ENCODE measurements around the gene EXTL2.

EXTL2 gene, protein sequence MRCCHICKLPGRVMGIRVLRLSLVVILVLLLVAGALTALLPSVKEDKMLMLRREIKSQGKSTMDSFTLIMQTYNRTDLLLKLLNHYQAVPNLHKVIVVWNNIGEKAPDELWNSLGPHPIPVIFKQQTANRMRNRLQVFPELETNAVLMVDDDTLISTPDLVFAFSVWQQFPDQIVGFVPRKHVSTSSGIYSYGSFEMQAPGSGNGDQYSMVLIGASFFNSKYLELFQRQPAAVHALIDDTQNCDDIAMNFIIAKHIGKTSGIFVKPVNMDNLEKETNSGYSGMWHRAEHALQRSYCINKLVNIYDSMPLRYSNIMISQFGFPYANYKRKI

DNA sequence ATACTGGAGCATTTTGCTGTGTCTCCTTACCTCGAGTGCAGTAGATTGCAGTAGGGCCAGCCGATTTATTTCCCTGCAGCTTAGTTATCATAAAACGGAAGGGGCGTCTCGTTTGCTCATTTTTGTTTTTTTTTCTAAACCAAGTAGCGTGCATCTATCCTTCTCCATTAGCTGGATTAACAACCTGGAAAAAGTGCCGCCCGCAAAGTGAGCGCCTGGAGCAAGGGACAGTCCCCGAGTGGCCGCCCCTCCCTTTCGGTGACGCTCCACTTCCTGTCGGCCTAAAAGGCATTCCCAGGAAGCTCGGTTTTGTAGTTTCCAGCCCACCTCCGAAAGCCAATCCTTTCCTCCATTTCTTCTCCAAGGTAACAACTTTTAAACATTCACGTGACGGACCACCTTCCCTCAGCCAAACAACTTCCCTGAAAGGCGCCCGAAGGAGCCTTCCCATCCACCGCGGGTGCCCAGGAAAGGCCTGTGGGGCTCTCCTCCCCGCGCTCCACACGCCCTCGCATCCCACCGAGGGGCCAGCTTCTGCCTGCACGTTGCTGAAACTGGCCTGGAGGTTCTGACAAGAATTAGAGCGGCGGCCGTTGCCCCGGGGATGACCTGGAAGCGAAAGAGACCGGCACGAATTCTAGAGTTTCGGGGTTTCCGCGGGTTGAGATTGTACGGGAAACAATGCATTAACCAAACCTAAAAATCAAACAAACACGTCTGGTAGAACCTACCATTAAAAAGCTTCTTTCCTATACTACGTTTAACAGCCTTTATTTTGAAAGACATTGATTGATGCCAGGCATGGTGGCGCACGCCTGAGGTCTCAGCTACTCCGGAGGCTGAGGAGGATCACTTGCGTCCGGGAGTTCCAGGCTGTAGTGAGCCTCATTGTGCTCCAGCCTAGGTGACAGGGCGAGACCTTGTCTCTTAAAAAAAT lies at the start of gene EXTL2:
TSS of gene EXTL2 (minus strand) at position 240 of the 937 bp plus-strand sequence. CDS start 6,085 bp downstream, outside the sequence.
- ATAC-seq, result peak; percentile 70

DNA sequence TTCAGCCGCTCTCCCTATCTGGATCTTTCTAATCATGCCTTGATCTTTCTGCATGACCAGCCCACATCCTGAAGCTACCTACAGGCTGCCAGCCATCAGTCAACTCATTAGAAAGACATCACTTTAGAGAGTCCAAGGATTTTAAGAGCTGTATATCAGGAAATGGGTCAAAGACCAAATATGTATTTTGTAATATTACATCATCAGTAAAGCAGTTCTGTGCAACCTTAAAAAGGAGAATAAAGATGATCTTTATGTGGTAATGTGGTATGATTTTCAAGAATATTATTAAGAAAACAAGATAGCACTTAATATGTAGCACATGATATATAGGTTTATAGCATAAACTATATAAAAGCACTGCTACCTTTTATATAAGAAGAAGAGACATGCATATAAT lies 48.9 kb upstream of the EXTL2 start:
- no peak for ATAC-seq
- TF ChIP-seq, protein P1, sequence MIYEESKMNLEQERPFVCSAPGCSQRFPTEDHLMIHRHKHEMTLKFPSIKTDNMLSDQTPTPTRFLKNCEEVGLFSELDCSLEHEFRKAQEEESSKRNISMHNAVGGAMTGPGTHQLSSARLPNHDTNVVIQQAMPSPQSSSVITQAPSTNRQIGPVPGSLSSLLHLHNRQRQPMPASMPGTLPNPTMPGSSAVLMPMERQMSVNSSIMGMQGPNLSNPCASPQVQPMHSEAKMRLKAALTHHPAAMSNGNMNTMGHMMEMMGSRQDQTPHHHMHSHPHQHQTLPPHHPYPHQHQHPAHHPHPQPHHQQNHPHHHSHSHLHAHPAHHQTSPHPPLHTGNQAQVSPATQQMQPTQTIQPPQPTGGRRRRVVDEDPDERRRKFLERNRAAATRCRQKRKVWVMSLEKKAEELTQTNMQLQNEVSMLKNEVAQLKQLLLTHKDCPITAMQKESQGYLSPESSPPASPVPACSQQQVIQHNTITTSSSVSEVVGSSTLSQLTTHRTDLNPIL (CRISPR knock-in tag; IDR thresholded peaks at IDR 0.05; ENCODE audit: low read depth), result no peak
- TF ChIP-seq, protein P2, sequence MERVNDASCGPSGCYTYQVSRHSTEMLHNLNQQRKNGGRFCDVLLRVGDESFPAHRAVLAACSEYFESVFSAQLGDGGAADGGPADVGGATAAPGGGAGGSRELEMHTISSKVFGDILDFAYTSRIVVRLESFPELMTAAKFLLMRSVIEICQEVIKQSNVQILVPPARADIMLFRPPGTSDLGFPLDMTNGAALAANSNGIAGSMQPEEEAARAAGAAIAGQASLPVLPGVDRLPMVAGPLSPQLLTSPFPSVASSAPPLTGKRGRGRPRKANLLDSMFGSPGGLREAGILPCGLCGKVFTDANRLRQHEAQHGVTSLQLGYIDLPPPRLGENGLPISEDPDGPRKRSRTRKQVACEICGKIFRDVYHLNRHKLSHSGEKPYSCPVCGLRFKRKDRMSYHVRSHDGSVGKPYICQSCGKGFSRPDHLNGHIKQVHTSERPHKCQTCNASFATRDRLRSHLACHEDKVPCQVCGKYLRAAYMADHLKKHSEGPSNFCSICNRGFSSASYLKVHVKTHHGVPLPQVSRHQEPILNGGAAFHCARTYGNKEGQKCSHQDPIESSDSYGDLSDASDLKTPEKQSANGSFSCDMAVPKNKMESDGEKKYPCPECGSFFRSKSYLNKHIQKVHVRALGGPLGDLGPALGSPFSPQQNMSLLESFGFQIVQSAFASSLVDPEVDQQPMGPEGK (CRISPR knock-in tag; IDR thresholded peaks at IDR 0.05; ENCODE audit: borderline replicate concordance), result no peak
- no peak for TF ChIP-seq BACH2 (CRISPR knock-in tag; IDR thresholded peaks at IDR 0.05; ENCODE audit: borderline replicate concordance)
- TF ChIP-seq CSDC2 (CRISPR knock-in tag; IDR thresholded peaks at IDR 0.05), result no peak
- no peak for TF ChIP-seq OSR1 (CRISPR knock-in tag; IDR thresholded peaks at IDR 0.05)
- no peak for TF ChIP-seq PPARA (CRISPR knock-in tag; IDR thresholded peaks at IDR 0.05; ENCODE audit: borderline replicate concordance)
- TF ChIP-seq, protein P3, sequence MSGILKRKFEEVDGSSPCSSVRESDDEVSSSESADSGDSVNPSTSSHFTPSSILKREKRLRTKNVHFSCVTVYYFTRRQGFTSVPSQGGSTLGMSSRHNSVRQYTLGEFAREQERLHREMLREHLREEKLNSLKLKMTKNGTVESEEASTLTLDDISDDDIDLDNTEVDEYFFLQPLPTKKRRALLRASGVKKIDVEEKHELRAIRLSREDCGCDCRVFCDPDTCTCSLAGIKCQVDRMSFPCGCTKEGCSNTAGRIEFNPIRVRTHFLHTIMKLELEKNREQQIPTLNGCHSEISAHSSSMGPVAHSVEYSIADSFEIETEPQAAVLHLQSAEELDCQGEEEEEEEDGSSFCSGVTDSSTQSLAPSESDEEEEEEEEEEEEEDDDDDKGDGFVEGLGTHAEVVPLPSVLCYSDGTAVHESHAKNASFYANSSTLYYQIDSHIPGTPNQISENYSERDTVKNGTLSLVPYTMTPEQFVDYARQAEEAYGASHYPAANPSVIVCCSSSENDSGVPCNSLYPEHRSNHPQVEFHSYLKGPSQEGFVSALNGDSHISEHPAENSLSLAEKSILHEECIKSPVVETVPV (CRISPR knock-in tag; IDR thresholded peaks at IDR 0.05), result no peak
- no peak for TF ChIP-seq SNAI2 (CRISPR knock-in tag; IDR thresholded peaks at IDR 0.05)
- TF ChIP-seq, protein P4, sequence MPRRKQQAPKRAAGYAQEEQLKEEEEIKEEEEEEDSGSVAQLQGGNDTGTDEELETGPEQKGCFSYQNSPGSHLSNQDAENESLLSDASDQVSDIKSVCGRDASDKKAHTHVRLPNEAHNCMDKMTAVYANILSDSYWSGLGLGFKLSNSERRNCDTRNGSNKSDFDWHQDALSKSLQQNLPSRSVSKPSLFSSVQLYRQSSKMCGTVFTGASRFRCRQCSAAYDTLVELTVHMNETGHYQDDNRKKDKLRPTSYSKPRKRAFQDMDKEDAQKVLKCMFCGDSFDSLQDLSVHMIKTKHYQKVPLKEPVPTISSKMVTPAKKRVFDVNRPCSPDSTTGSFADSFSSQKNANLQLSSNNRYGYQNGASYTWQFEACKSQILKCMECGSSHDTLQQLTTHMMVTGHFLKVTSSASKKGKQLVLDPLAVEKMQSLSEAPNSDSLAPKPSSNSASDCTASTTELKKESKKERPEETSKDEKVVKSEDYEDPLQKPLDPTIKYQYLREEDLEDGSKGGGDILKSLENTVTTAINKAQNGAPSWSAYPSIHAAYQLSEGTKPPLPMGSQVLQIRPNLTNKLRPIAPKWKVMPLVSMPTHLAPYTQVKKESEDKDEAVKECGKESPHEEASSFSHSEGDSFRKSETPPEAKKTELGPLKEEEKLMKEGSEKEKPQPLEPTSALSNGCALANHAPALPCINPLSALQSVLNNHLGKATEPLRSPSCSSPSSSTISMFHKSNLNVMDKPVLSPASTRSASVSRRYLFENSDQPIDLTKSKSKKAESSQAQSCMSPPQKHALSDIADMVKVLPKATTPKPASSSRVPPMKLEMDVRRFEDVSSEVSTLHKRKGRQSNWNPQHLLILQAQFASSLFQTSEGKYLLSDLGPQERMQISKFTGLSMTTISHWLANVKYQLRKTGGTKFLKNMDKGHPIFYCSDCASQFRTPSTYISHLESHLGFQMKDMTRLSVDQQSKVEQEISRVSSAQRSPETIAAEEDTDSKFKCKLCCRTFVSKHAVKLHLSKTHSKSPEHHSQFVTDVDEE (CRISPR knock-in tag; IDR thresholded peaks at IDR 0.05), result no peak
- no peak for TF ChIP-seq TOX (CRISPR knock-in tag; IDR thresholded peaks at IDR 0.05; ENCODE audit: borderline replicate concordance)
- no peak for TF ChIP-seq ZNF8 (CRISPR knock-in tag; IDR thresholded peaks at IDR 0.05)
- no peak for TF ChIP-seq ZC3H10 (CRISPR knock-in tag; IDR thresholded peaks at IDR 0.05)
- TF ChIP-seq GLIS3 (CRISPR knock-in tag; IDR thresholded peaks at IDR 0.05), result no peak
- no peak for TF ChIP-seq ESRRG (CRISPR knock-in tag; IDR thresholded peaks at IDR 0.05)
- TF ChIP-seq ZFP30 (CRISPR knock-in tag; IDR thresholded peaks at IDR 0.05), result no peak
- no peak for TF ChIP-seq RARB (CRISPR knock-in tag; IDR thresholded peaks at IDR 0.05)
- TF ChIP-seq ZNF565 (CRISPR knock-in tag; conservative IDR thresholded peaks at IDR 0.05; ENCODE audit: low read depth), result no peak
- TF ChIP-seq TCF4 (CRISPR knock-in tag; IDR thresholded peaks at IDR 0.05; ENCODE audit: borderline replicate concordance), result no peak

More for the DNA sequence above, at the start of gene EXTL2:
- TF ChIP-seq CSDC2 (CRISPR knock-in tag; IDR thresholded peaks at IDR 0.05) (no peak), SNAI2 (CRISPR knock-in tag; IDR thresholded peaks at IDR 0.05) (no peak), ISL1 (CRISPR knock-in tag; IDR thresholded peaks at IDR 0.05) (no peak)
- TF ChIP-seq, protein P2 (CRISPR knock-in tag; IDR thresholded peaks at IDR 0.05; ENCODE audit: borderline replicate concordance), result no peak
- TF ChIP-seq, protein P3 (CRISPR knock-in tag; IDR thresholded peaks at IDR 0.05), result no peak
- TF ChIP-seq, protein P4 (CRISPR knock-in tag; IDR thresholded peaks at IDR 0.05), result no peak

Measured in SK-N-SH treated with all-trans-retinoic acid at 6 μM for 48 hours (cell line).